A375 (cell line): ENCODE data around the gene SLC5A4. TPM values are rescaled to one million over a fixed set of nuclear protein-coding genes. Genes with fewer than 3 reads are reported as not detected.

ENCODE experiments used
- small RNA-seq: library from RNA; depleted of rRNA; stranded (forward); fragments of <200 nt; gene quantifications from one replicate; pipeline ENCODE3, GENCODE V24; 2014
- total RNA-seq: library from RNA; depleted of rRNA; stranded (reverse); fragments of >200 nt; shearing (Covaris generic); gene quantifications from 2 replicates; pipeline ENCODE4 v1.2.3, GENCODE V29; 2014; rRNA removed

SLC5A4 gene
- total RNA-seq = 0.05 TPM in 1 of 2 replicates, not detected in the other

GRCh38 chr22:32255217-32255616, at the start of gene SLC5A4:
TSS of gene SLC5A4 (minus strand) at chr22:32255347. CDS start at chr22:32255329, 18 bp downstream.

GRCh38 chr22:32204856-32205722, 50.1 kb downstream of the SLC5A4 start, which contains the start of gene RFPL2:
TSS of gene RFPL2 (minus strand) at chr22:32205073. CDS start at chr22:32202451, 2,622 bp downstream.

Small RNAs within 50 kb of the gene (small RNA-seq; reads per million reads assigned to genes)
- gene RF02171 = not detected

Other genes with a start within 250 kb of the SLC5A4 start
- not detected in 2 replicates for gene SLC5A1, start 212.1 kb downstream of the SLC5A4 start, total RNA-seq
- gene C22orf42, start 96.0 kb downstream of the SLC5A4 start, total RNA-seq = not detected in 2 replicates
- gene RFPL2, start 50.3 kb downstream of the SLC5A4 start, total RNA-seq = not detected in 2 replicates
- not detected in 2 replicates for gene RFPL3, start 102.5 kb upstream of the SLC5A4 start, total RNA-seq
- 64.3 and 75.3 TPM in 2 replicates for gene RTCB, start 156.9 kb upstream of the SLC5A4 start, total RNA-seq
- not detected in 2 replicates for gene BPIFC, start 209.1 kb upstream of the SLC5A4 start, total RNA-seq
- 65.3 and 73.4 TPM in 2 replicates for gene FBXO7, start 219.5 kb upstream of the SLC5A4 start, total RNA-seq